ENCODE results near the gene PLPP6.

The PLPP6 gene

GRCh38 chr9:4662108-4662988, at the start of gene PLPP6:
TSS of gene PLPP6 (plus strand) at chr9:4662294. CDS start at chr9:4662376, 82 bp downstream.
- DNase-seq (ENCODE audit: low read depth) = peak; percentile 95
- H3K4me3 ChIP-seq (ENCODE audit: low read length) = peak within 1 kb of the TSS; percentile 66
- TF ChIP-seq CTCF (IDR thresholded peaks at IDR 0.05; ENCODE audit: insufficient read depth, low read depth, low read length, missing control alignments) = peak; percentile 61

GRCh38 chr9:4614627-4615026, 47.5 kb upstream of the PLPP6 start:
- no peak for DNase-seq (ENCODE audit: low read depth)
- TF ChIP-seq CTCF (IDR thresholded peaks at IDR 0.05; ENCODE audit: insufficient read depth, low read depth, low read length, missing control alignments) = no peak
- H3K4me3 ChIP-seq (ENCODE audit: low read length) = no peak overlapping the region

- peak; percentile 43 for DNase-seq (ENCODE audit: low read depth)
- no peak for TF ChIP-seq CTCF (IDR thresholded peaks at IDR 0.05; ENCODE audit: insufficient read depth, low read depth, low read length, missing control alignments)
- no peak overlapping the region for H3K4me3 ChIP-seq (ENCODE audit: low read length)
Measured at GRCh38 chr9:4615251-4615650, 46.8 kb upstream of the PLPP6 start.

- no peak for TF ChIP-seq CTCF (IDR thresholded peaks at IDR 0.05; ENCODE audit: insufficient read depth, low read depth, low read length, missing control alignments)
- H3K4me3 ChIP-seq (ENCODE audit: low read length) = no peak overlapping the region
- no peak for DNase-seq (ENCODE audit: low read depth)
Measured at GRCh38 chr9:4615778-4616177, 46.3 kb upstream of the PLPP6 start.

- no peak overlapping the region for H3K4me3 ChIP-seq (ENCODE audit: low read length)
- no peak for DNase-seq (ENCODE audit: low read depth)
- no peak for TF ChIP-seq CTCF (IDR thresholded peaks at IDR 0.05; ENCODE audit: insufficient read depth, low read depth, low read length, missing control alignments)
Measured at GRCh38 chr9:4617752-4618151, 44.3 kb upstream of the PLPP6 start.

DNA sequence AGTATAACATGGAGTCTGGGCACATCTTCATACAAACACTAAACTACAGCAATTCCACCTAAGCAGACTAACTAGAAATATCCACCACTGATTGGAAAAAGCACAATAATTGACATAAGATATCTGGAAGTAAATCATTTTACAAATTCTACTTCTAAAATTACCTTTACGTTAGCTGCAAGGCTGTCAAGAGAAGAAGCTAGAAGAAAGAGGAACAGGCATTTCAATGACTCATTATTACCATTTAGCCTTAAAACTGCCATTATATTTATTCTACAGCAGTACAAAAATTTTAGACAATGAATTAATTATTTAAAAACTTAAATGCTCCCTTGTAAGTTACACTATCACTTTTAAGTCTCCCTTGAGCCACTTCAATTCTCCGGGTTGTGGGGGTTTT, 43.4 kb upstream of the PLPP6 start:
- H3K4me3 ChIP-seq (ENCODE audit: low read length) = no peak overlapping the region
- TF ChIP-seq CTCF (IDR thresholded peaks at IDR 0.05; ENCODE audit: insufficient read depth, low read depth, low read length, missing control alignments) = no peak
- DNase-seq (ENCODE audit: low read depth) = no peak

Data from epithelial cell of esophagus (primary cell).